Measurements from ENCODE around the gene SPATA6.

Gene SPATA6

DNA sequence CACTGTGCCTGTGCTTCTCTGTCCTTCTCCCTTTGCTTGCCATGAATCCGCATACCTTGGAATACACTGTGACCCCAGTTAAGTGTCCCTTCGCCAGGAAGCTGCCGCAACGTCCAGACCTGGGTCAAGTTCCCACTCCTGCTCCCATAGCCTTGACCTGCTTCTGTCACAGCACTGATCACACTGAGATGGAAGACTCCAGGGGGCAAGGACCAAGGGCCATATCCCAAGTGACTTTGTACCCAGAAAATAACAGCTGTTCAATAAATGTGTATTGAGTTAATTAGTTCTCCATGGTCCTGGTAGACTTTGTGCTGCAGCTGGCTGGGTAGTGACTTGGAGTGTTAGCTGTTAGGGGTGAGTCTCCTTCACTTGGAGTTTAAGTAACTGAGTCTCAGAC, 223.6 kb downstream of the SPATA6 start:
- no peak for DNase-seq

DNA sequence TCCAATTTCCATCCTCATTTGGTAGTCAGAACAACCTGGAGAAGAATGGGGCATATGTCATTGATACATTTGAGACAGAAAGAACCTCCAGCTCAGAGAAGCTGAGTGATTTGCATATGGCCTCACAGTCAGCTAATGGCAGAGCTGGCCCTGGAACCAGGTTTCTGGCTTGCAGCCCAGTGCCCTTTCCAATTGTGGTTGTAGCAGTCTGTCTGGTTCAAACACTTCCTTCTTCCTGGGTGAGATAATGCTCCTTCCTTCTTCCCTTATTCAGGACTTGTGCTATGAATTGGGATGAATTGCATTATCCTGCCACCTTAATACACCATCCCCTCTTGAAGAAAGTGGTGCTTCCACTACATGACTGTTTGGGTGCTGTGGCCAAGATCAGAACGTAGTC, 225.3 kb downstream of the SPATA6 start:
- no peak for DNase-seq

Data from activated naive CD4-positive, alpha-beta T cell treated with Interleukin-2 at 50 U/mL for 16 hours (primary cell).